ENCODE measurements around the gene GLB1L.

The GLB1L gene

DNA sequence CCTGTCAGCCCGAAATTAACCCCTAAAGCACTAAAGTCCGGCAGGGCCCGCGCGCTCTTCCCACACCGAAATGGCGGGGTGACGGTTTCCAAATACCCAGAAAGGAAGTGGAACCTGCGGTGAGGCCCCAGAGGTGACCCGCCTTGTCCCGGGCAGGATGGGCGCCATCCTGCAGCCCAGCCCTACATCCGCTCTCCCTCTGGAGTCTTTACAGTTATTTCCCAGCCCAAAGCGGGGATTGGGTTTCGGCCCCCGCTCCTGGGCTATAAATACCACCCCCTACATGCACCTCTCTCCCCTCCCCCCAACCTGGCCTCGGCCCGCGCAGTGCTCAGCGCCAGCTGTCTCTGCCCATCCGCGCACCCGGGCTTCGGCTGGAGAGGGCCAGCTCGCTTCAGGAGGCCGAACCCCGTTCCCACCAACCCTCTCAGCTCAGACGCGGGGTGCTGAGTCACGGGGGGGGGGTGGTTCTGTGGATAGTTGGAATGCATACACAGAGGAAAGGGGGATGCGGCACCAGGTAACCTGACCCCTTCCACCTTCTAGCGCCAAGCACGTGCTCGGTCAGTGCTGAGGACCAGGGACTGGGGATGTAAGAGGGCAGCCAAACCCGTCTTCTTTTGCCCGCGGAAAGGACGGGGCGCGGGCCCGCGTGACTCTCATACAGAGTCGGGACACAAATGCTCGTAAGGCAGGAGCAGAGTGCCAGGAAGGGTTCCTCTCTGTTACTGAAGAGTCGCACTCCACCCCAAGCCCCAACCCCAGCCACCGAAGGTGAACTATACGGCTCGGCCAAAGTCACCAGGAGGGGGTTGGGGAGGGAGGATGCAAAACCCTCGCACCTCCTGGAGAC is 7.9 kb upstream of the GLB1L start, which contains the start of gene TUBA4B:
Gene TUBA4B (plus strand): TSS at position 344 of the 853 bp plus-strand sequence. CDS start 165 bp downstream, at position 509.
- DNase-seq, result peak in 2 of 4 experiments; percentile 22 to 39

DNA sequence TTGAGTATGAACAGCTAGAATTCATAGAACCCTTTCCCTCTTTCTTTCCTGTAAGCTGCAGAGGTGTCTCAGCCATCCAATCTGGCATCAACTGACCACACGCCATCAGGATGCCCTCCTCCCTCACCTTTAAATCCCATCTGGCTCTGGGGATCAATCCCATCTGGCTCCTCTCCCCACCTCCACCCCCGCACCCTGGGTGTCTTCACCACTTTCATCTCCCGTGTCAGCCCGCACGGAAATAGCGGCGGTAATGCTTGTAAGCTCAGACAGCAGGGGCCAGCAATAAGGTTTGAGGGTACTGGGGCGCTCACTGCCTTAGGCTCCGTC is 7.3 kb upstream of the GLB1L start:
- peak in 1 of 4 experiments; percentile 39 for DNase-seq

DNA sequence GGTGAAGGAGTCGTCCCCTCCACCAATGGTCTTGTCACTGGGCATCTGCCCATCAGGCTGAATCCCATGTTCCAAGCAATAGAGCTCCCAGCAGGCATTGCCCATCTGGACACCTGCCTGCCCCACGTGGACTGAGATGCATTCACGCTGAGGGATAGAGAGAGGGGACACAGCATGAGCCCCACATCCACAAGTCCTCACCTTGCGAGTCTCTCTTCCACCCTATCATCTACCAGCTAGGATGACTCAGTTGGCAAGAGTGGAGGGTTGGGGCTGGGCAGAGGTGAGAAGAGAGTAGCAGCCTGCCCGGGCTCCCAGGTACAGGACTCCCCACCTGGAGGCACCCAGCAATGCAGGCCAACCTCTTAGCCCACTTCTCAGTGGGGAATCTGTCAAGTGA is 6.8 kb upstream of the GLB1L start:
- DNase-seq, result peak in 1 of 4 experiments; percentile 12

DNA sequence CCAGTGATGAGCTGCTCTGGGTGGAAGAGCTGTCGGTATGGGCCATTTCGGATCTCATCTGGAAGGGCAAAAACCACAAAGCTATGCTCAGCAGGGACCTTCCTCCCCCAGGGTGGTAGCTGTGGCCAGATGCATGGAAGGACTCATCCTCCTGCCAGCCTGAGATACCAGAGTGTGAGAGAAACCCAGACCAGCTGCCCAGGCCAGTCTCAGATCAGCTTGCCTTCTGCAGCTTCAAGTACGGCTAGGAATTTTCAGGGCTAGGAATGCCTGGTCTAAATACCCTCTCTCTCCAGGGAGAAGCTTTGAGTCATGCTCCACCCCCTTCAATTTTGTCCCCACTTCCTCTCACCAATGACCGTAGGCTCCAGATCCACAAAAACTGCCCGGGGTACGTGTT is 6.4 kb upstream of the GLB1L start:
- no peak for DNase-seq

DNA sequence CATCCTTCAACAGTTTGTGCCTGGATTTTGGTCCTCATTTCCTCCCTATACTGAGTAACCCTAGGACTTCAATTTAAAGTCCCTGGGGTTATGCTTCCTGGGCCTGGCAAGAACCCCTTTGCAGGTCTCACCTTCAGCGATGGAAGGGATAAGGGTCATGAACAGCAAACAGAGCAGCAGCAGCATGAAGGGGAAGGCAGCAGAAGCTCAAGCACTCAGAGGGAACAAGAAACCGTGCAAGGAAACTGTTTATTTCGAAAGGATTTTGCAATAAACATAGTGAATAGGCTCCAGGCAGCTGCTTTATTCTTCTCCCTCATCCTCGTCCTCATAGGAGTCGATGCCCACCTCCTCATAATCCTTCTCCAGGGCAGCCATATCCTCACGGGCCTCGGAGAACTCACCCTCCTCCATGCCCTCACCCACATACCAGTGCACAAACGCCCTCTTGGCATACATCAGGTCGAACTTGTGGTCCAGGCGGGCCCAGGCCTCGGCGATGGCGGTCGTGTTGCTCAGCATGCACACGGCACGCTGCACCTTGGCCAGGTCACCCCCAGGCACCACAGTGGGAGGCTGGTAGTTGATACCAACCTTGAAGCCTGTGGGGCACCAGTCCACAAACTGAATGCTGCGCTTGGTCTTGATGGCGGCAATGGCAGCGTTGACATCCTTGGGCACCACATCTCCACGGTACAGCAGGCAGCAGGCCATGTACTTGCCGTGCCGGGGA is 5.0 kb upstream of the GLB1L start:
- no peak for DNase-seq

DNA sequence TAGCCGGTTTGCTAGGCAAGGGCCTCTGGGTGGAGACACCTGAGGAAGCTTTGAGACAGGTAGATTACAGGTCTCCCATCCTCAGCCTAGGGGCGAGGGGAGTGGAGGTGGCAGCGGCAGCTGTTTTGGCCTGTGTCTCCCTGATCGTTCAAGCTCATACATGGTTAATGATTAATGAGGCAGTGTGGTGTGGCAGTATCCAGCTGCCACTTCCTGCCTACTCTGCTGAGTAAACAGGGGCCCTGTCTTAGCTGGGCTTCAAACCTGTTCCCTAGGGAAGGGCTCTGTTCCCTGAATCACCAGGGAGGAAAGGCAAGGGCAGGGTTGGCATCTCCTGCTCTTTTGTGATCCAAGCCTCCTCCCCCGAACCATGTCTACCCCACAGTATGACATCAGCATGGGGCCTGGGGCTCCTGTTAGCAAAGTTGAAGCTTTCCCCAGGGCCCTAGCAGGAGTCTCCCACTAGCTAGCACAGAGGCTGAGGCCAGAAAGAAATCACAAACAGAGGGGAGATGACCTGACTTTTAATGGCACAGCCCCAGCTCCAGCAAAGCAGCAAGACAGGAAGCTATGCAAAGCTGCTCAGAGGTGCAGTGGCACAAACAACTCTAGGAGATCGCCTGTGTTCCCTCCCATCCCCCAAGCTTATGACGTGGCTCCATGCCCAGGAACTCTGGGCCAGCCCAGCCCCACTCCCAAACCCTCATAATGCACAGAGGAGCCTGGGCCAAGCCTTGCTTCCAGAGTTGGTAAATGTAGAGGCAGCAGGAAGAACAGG is 4.1 kb upstream of the GLB1L start:
- peak in 2 of 4 experiments; percentile 10 to 20 for DNase-seq

DNA sequence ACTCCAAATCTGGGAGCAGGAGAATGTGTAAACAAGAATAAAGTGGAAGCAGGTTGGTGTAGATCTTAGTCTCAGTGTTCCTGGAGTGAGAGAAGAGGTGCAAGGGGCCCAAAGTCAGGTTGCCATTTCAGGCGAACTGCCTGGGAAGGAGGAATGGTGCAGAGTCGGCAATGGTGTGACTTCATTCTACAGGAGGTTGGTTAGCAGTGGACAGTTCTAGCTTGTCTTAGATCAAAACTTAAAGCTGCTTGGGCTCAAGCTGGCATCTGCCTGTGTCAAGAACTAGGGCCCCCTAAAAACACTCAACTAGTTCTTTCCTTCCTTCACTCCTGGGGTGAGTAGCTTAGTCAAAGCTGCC is 3.6 kb upstream of the GLB1L start:
- DNase-seq, result no peak

DNA sequence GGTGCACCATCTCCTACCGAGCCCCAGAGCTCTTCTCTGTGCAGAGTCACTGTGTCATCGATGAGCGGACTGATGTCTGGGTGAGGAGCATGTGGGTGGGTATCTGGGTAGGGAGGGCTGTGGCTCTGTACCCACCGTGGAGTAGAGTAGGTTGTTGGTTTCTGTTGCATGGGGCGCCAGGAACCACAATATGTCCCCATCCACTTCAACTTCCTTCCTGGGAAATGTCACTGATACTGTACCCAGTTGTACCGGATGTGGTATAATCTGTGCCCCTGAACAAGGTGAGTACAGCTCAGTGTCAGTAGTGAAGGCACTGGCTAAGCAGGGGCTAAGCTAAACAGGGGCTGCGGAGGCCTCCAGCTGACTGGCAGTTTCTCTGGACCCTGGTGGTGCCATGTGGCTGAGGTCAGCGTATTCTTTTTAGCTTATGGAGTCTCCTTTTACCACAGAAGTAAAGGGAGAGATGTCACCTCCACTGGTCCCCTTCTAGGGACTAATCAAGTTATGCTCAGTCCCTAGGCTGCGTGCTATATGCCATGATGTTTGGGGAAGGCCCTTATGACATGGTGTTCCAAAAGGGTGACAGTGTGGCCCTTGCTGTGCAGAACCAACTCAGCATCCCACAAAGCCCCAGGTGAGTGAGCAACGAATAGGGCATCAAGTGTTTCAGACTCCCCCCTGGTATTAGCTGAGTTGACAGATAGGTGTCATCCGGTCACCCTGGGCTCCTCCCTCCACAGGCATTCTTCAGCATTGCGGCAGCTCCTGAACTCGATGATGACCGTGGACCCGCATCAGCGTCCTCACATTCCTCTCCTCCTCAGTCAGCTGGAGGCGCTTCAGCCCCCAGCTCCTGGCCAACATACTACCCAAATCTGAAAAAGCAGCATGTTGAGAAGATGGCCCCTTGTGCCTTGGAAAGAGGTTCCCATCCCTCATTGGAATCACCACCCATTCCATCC is 2.7 kb upstream of the GLB1L start:
- peak in 1 of 4 experiments; percentile 26 for DNase-seq

DNA sequence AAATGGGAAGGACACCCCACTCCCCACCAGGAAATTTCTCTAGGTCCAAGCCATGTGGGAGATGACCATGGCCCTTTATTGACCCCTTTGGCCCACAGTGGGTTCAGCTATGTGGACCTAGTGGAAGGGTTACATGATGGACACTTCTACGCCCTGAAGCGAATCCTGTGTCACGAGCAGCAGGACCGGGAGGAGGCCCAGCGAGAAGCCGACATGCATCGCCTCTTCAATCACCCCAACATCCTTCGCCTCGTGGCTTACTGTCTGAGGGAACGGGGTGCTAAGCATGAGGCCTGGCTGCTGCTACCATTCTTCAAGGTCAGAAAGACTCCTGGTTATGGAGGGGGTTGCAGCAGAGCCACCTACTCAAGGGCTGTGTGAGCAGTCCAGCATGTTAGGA is 1.3 kb upstream of the GLB1L start:
- DNase-seq, result no peak

DNA sequence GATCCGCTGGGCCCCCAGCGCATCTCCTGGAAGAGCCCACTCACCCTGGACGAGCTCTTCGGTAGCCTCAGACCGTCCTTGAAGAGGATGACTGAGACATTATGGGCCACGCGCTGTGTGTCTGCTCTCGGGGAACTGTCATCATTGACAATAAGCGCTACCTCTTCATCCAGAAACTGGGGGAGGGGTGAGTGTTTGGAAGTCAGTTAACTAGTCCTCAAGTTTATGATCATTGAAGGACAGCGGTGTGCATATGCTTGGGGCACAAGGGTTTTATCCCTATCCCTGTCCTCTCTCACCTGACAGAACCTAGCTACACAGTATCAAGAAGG is 621 bp upstream of the GLB1L start:
- no peak for DNase-seq

DNA sequence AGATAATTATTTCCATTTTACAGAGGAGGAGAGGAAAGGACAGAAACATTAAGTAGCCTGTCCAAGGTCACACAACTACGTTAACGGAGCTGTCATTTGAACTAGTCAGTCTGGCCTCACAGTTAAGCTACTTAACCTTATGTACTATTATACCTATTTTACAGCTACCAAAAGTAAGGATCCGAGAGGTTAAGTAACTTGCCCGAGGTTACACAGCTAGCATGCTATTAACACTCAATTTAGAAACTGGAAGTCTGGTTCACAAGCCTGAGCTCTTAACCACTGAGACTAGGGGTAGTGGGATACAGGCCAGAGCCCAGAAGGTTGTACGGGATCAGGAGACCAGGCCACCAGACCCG is 476 bp downstream of the GLB1L start:
- no peak for DNase-seq

DNA sequence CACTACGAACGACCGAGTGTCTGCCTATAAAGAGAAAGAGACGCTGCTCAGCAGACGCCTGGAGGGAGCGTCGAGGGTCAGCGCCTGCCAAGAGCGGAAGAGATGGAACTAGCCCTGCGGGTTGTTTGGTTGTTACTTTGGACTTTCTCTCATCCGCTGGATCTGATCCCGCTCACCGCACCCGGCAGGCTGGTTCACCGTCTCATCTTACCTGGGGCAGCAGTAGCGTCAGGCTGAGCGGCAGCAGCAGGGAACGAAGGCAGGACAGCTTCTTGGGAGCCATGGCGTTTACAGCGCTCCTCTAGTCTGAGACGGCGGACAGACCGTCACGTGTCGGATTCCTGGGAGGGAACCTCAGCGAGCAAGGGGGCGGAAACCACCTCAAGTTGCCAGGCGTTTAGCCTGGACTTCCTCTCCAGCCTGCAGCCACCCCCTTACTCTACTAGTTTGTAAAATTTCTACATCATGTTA is 1.9 kb downstream of the GLB1L start:
- no peak for DNase-seq

DNA sequence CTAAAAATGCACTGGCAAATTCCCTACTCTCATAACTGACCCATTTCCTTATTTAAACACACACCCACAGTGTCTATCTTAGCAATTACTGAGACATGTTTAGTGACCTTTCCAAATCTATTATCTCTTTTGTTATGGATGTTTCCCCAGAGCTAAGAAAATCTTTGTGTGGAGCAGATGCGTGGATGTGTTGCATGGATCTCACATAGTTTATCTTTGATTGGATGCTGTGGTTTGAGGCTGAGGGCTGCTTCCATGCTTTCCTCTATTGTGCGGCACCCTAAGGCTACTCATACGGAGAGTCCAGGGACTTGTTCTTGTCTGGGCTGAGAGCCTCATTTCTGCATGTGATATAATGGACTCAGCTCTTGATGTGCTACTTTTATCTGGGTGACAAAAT is 10.9 kb downstream of the GLB1L start:
- no peak for DNase-seq

DNA sequence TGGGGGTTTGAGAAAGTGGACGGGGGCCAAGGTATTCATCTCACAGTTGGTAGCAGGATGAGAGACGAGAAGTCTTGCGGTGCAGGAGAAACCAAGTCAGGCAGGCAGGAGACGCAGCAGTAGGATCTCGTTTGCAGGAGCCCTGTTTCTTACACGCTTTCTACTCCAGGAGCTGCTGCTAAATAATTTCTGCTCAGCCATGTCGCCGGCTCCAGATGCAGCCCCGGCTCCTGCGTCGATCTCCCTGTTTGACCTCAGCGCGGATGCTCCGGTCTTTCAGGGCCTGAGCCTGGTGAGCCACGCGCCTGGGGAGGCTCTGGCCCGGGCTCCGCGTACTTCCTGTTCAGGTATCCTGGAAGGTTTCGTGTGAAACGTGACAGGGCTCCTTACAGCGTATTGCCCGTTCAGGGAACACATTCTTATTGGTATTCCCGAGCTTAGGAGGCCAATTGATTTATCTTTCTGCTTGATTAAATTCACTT is 15.1 kb downstream of the GLB1L start:
- peak in 1 of 4 experiments; percentile 13 for DNase-seq

DNA sequence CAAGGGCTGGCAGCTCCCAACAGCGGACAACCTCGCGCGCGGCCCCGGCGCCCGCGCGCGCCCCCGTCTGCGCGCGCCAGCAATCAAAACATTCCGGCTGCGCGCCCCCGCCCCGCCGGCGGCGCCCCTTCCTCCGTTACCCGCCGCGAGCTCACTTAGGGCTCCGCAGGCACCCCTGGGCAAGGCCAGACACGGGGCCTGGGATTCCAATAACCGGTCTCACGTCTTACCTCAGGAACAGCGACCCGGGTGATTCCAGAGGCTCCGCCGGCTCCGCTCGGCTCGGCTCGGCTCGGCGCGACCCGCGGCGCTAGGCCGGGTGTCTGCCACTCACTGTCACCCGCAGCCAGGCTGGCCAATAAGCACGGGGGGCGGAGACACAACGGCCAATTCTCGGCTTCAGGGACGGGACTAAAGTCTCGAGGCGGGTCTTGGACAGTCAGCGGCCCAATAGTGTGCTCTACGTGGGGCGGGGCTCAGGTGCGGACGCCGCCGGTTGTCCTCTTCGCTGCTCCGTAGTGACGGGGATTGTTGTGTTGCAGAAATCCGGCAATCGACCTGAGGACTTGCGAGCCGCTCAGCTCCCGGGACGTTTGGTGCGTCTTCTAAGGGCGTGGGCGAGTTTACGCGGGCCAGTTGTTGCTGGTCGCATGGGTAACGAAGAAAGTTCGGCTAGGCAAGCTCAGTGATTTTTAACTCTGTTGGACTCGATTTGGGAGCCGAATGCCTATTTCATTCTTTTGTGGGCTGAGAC is 15.8 kb downstream of the GLB1L start, which contains the start of the genes ANKZF1 and ATG9A:
Gene ANKZF1 (plus strand): TSS at position 502 of the 754 bp plus-strand sequence. CDS start 452 bp downstream, outside the sequence.
Gene ATG9A (minus strand): TSS at position 332 of the 754 bp plus-strand sequence. CDS start 1,612 bp downstream, outside the sequence.
- peak; percentile 89 to 96 (median 91) for DNase-seq

DNA sequence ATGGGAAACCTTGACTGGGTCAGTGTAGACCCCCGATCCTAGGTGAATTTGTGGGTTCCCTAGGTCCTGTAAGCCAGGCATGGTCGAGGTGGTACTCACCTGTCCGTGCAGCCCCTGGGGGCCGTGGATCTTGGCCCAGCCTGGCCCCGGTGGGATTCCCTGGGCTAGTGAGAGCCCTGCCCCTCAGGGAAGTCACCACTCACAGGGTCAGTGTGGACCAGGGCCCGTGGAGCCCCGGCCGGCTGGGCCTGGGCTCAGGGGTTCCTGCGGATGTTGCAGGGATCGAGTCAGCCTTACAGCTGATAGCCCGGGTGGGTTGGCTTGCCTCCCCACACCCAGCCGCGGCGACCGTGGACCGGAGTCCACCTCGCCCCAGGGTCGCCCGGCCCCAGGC is 16.3 kb downstream of the GLB1L start:
- no peak for DNase-seq

DNA sequence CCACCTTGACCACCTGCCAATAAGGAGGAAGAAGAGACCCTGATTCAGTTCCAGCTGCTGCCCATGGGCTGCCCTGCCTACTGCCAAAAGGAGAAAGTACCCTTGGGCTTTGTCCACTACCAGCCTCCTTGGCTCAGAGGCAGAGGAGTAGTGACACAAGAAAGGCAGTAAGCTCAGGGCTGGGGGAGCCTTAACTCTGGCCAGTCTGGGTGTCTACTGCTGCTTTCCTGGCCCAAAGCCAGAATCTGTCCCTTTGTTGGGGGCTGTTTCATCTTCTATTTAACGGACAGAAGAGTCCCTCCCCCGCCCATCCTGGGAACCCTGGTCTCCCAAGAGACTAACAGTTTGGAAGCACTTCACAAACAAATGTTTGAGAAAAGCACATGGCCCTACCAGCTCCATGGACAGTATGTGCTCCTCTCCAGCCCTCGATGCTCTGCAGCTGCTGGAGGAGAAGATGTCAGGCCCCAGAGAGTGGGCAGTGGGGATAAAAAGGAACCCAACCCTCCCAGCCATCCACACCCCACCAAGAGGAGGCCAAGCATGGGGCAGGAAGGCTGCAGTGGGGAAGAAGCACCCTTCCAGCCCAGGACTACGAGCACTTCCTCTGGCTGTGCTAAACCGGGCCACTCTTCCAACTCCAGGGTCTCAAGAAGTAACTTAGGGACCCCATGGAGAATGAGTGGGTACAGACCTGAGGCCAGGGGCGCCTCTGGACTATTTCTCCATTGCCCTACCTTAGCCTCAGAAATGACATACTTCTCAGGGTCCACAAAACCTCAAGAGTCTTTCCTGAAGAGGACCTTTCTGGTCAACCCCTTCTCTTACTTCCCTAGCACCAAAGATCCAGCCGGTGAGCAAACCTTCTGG is 17.0 kb downstream of the GLB1L start:
- no peak for DNase-seq

DNA sequence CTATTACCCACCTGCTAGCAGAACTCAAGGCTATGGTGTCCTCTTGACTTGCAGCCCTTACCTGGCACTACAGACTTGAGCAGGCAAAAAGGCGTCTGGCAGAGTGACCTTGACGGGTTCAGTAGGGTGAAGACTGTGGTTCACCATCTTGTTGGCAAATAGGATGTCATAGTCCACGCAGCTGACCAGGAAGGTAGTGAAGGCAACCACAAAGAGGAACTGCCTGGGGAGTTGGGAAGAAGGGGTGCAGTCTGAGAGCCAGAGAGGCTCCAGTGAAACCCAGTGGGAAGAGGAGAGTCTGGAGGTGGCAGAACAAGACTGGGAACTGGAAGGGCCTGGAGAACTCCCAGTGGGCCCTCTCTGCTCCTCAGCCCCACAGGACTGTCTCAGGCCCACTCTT is 19.9 kb downstream of the GLB1L start:
- DNase-seq, result no peak

DNA sequence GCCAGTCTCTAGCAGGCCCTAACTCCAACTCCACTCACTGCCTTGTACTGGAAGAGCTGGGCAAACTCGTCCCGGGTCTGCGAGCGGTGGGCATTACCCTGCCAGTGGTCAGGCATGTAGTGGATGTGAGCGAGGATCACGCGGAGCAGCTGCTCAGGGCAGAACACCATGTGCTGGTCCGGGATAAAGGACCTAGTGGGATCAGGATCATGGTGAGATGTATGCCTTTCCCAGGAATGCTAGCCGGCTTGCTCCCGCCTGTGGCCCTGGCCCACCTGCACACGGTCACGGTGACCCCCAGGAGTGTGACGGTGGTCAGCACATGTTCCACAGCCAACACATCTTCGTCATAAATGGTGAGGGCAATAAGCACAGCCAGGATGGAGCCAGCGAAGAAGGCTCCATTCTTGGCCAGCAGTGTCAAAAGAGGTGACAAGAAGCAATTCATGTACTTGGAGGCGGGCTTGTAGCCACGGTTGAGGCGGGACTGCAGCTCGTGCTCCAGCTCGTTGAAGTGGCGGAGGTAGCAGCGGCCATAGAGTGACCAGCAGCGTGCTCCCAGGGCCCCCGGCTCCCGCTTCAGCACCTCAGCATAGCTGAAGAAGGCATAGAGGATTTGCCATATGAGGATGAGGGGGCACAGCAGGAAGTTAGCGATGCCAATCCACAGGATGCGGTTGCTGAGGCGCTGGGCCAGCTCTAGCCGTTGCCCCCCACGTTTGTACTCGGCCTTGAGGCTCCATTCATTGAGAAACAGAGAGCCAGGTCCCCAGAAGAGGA is 21.2 kb downstream of the GLB1L start:
- no peak for DNase-seq

Data from activated naive CD4-positive, alpha-beta T cell (primary cell).